Suprapubic skin (tissue), 4 donors: ENCODE data around the gene RNF44.

ENCODE experiments used
- CTCF ChIP-seq, 2 donors: fragments of 200-600 bp in 1 of 2; fragments of 450-650 bp in 1 of 2; sonication (generic) in 1 of 2; IDR thresholded peaks; one replicate each; pipeline ENCODE4 v1.5.1; 2016 to 2019; ENCODE audit warnings: antibody characterized with exemption in 2 of 2, mild to moderate bottlenecking in 1 of 2, moderate library complexity in 1 of 2
- EP300 ChIP-seq: sonication (generic); formaldehyde crosslinking; IDR thresholded peaks from one replicate; pipeline ENCODE4 v1.6.1; 2017; ENCODE audit warnings: antibody characterized with exemption
- POLR2A ChIP-seq, 2 donors: fragments of 450-650 bp; IDR thresholded peaks; one replicate each; pipeline ENCODE4 v1.6.1; 2017; ENCODE audit warnings: antibody characterized with exemption in 2 of 2, mild to moderate bottlenecking in 2 of 2, moderate library complexity in 2 of 2
- POLR2AphosphoS5 ChIP-seq, 3 donors: sonication (generic); formaldehyde crosslinking; IDR thresholded peaks; one replicate each; pipeline ENCODE4 v1.6.1; 2017; ENCODE audit warnings: antibody characterized with exemption in 3 of 3

DNA sequence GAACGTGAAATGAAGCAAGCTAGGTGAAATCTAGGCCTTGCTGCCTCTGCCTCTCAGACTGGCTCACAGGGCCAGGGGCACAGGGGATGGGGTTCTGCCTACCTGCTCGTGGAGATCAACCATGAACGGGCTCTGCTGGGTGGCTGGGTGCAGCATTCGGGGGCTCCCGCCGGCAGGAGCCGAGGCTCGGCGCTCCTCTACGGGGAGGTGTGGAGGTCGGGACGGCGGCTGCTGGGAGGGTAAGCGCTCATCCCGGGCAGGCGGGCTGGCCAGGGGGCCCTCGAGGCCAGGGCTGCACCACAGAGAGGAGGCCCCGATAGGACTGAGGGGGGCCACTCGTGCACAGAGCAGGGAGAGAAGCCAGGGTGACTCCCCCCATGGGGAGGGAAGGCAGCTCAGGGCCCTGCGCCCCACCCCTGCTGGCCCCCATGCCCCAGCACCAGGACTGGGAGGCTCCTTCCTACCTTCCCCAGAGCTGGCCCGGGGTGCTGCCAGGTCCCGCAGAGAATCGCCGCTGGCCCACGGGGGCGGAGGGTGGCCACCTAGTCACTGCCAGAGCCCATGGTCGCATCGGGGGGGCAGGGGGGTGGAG lies 5.2 kb downstream of the RNF44 start:
- no peak for TF ChIP-seq CTCF (IDR thresholded peaks at IDR 0.05)
- no peak for TF ChIP-seq POLR2A (IDR thresholded peaks at IDR 0.05)
- TF ChIP-seq POLR2AphosphoS5 (IDR thresholded peaks at IDR 0.05): no peak
- TF ChIP-seq EP300: no peak
